Spinal cord (tissue), 10 donors: ENCODE measurements around the gene SOX9. TPM values are rescaled to one million over a fixed set of nuclear protein-coding genes. Genes with fewer than 3 reads are reported as not detected.
"Not testable (repeated sequence)": the region's sequence is repeated elsewhere in the genome, so short reads cannot be mapped to it uniquely, and the experiment has no call there.

ENCODE experiments used
- DNase-seq, 6 donors: peaks; one replicate each; pipeline versions ENCODE4 v3.0.0 to v3.0.0-alpha.2; 2013 to 2015; ENCODE audit warnings: low spot score in 6 of 6, low read depth in 4 of 6
- H3K27ac ChIP-seq: one replicate; pipeline ENCODE4 v1.5.1; 2013; ENCODE audit warnings: low read depth, low read length, control low read depth
- H3K27me3 ChIP-seq: one replicate; pipeline ENCODE4 v1.6.1; 2013; ENCODE audit warnings: low read length; ENCODE audit not compliant: control insufficient read depth, insufficient read depth
- H3K36me3 ChIP-seq: one replicate; pipeline ENCODE4 v1.6.1; 2013; ENCODE audit warnings: low read length; ENCODE audit not compliant: control insufficient read depth, insufficient read depth
- H3K4me1 ChIP-seq: one replicate; pipeline ENCODE4 v1.6.1; 2013; ENCODE audit warnings: low read length; ENCODE audit not compliant: control insufficient read depth, insufficient read depth
- H3K4me3 ChIP-seq: one replicate; pipeline ENCODE4 v1.5.1; 2013; ENCODE audit warnings: low read depth, low read length, control low read depth
- H3K9me3 ChIP-seq: one replicate; pipeline ENCODE4 v1.6.1; 2013; ENCODE audit warnings: low read length; ENCODE audit not compliant: control insufficient read depth, insufficient read depth
- WGBS: methylation state at CpG from one replicate; pipeline ENCODE4 v1.1.5; 2013; ENCODE audit warnings: missing lambda C conversion rate; ENCODE audit not compliant: insufficient coverage; 5-methylcytosine and 5-hydroxymethylcytosine counted together
- polyA plus RNA-seq, 2 donors: library from polyadenylated mRNA; unstranded; fragments of 120-200 nt; gene quantifications; one replicate each; pipeline ENCODE4 v1.2.1, GENCODE V29; 2013; ENCODE audit not compliant: insufficient read length in 2 of 2
- total RNA-seq, 2 donors: library from RNA; depleted of rRNA in 1 of 2; stranded (reverse); fragments of 120-200 nt in 1 of 2; fragments of >200 nt in 1 of 2; gene quantifications; one replicate each; pipeline versions ENCODE4 v1.2.3 to v1.2.4, GENCODE V29; 2013 to 2014
- donor health status: healthy.

SOX9 gene
- total and polyA plus RNA-seq, 4 donors: 19.7 to 101 (median 48.2) TPM

DNA sequence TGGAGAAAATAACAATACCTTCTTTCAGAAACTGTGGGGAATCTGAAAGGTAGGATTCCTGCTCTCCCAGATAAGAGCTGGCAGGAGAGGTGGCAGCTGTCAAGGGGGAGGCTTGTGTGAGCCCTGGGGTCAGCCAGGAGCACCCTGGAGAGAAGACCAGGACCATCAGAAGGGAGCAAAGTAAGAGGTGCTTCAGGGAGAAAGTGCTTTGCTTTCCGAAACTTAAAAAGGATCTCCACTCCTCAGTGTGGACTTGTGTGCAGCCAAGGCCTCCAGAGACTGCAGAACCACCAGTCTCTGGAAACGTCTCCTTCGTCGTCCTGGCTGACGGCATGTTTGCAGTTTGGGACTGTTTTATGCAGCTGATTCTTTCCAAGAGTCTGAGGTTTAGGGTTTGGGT, 13.7 kb upstream of the SOX9 start:
- WGBS: 43% methylated on average over 5 of the region's 5 CpGs
- no peaks in the 10 kb centered on the region for H3K9me3 ChIP-seq
- H3K36me3 ChIP-seq: no peaks in the 10 kb centered on the region
- H3K4me1 ChIP-seq: peaks cover 14% of the 10 kb centered on the region
- peaks cover 6% of the 10 kb centered on the region for H3K27me3 ChIP-seq
- H3K4me3 ChIP-seq: no peak overlapping the region
- H3K27ac ChIP-seq: no peak overlapping the region
- no peak for DNase-seq

DNA sequence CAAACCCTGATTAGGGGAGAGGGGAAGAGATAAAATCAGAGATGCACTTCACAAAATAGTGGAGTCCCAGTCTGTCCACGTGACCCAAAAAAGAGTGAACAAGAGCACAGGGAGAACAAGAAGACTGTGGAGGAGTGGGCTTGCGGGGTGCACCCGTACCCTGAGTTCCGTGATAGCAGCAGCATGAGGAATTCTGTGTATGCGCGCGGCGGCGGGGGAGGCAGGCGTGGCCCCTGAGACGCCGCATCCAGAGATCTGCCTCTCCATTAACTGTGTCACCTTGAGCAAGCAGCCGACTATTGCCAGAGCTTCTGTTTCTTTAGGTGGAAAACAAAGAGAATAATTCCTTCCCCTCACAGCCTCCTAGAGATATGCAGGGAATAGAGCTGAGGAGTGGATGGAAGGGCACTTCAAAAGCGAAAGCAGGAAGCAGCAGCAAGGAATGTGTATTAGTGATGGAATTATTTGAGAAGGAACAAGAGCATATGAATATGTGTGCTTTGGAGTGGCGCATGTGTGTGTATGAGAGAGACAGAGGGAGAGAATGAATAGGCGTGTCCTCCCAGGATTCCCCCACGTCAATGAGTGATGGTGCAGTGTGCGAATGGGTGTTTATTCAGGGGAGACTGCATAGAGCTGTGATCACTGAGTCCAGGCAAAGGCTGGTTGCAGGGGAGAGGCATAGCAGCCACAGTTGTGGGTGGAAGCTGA, 10.4 kb upstream of the SOX9 start:
- peak in 1 of 6 donors; percentile 7 for DNase-seq

GRCh38 chr17:72110942-72111318, 9.9 kb upstream of the SOX9 start:
- no peak for DNase-seq
- Histone ChIP-seq H3K27ac (no peak overlapping the region), H3K9me3 (no peaks in the 10 kb centered on the region), H3K4me1 (peaks cover 13% of the 10 kb centered on the region), H3K27me3 (peaks cover 17% of the 10 kb centered on the region), H3K4me3 (no peak overlapping the region), H3K36me3 (no peaks in the 10 kb centered on the region)
- no CpG with 5 or more reads among the region's 4 CpGs for WGBS

More for the DNA sequence above, 10.4 kb upstream of the SOX9 start:
- Histone ChIP-seq H3K27ac (no peak overlapping the region), H3K4me1 (peaks cover 8% of the 10 kb centered on the region), H3K27me3 (peaks cover 12% of the 10 kb centered on the region), H3K9me3 (no peaks in the 10 kb centered on the region), H3K36me3 (no peaks in the 10 kb centered on the region), H3K4me3 (no peak overlapping the region)
- 77% methylated on average over 13 of the region's 18 CpGs for WGBS

DNA sequence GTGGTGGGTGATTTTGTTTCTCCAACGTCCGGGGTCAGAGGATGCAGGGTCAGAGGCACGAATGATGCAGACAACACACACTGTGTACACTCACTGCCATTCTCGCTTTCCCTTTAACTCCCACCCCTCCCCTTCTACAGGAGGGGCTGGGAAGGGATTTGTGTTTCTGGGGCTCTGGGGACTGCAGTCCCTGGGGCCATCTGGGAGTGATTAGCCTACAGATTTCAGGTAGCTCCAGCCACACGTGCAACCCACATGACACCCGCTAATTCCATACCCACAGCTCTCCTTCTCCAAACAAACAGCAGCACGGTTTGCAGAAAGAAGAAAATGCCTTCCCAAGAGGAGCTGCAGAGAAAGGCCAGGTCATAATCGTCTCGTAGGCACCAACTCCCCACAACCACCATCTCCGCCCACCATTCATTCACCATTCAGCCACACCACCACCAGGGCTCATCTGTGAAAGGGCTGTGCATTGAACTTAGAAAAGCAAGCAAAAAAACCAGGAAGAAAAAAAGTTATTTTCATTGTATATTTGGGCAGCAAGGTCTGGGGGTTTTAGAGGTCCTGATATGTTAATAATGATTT, 9.4 kb upstream of the SOX9 start:
- Histone ChIP-seq H3K4me3 (no peak overlapping the region), H3K27ac (no peak overlapping the region), H3K36me3 (no peaks in the 10 kb centered on the region), H3K4me1 (peaks cover 17% of the 10 kb centered on the region), H3K9me3 (no peaks in the 10 kb centered on the region), H3K27me3 (peaks cover 22% of the 10 kb centered on the region)
- WGBS: 42% methylated on average over 3 of the region's 10 CpGs
- DNase-seq: no peak

DNA sequence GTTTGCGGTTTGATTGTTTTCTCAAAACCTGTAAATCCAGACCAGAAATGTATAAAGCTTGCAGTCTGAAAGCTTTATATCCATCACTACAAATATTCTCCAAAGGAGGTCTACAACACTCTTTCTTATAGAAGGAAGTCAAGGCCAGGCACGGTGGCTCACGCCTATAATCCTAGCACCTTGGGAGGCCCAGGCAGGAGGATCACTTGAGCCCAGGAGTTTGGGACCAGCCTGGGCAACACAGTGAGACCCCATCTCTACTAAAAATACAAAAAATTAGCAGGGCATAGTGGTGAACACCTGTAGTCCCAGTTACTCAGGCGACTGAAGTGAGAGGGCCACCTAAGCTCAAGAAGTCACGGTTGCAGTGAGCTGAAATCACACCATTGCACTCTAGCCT, 8.9 kb upstream of the SOX9 start:
- not testable (repeated sequence) for H3K4me3 ChIP-seq, H3K9me3 ChIP-seq, H3K36me3 ChIP-seq, DNase-seq, H3K27ac ChIP-seq
- 100% methylated on average over 4 of the region's 5 CpGs for WGBS
- H3K4me1 ChIP-seq: peaks cover 21% of the 10 kb centered on the region
- peaks cover 27% of the 10 kb centered on the region for H3K27me3 ChIP-seq

DNA sequence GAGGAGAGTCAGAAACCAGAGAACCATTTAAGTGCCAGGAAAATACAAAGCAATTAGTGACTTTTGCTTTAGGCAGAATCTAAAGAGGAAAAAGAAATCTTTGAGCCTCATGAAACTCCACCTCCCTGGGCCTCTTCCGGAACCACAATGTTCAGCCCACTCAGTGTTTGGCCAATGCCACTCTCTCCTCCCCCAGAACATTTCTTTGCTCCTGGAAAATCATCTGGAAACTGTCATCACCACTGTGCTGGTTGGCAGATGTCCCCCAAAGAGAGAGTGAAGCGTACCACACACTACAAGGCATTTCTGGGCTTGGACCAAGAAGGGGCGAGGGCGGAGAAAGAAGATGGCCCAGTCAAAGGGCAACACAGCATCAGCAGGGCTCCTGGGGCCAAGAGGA, 7.1 kb upstream of the SOX9 start:
- WGBS: 87% methylated on average over 4 of the region's 4 CpGs
- peaks cover 35% of the 10 kb centered on the region for H3K4me1 ChIP-seq
- no peaks in the 10 kb centered on the region for H3K36me3 ChIP-seq
- no peak overlapping the region for H3K4me3 ChIP-seq
- peaks cover 43% of the 10 kb centered on the region for H3K27me3 ChIP-seq
- DNase-seq: no peak
- no peak overlapping the region for H3K27ac ChIP-seq
- H3K9me3 ChIP-seq: no peaks in the 10 kb centered on the region

DNA sequence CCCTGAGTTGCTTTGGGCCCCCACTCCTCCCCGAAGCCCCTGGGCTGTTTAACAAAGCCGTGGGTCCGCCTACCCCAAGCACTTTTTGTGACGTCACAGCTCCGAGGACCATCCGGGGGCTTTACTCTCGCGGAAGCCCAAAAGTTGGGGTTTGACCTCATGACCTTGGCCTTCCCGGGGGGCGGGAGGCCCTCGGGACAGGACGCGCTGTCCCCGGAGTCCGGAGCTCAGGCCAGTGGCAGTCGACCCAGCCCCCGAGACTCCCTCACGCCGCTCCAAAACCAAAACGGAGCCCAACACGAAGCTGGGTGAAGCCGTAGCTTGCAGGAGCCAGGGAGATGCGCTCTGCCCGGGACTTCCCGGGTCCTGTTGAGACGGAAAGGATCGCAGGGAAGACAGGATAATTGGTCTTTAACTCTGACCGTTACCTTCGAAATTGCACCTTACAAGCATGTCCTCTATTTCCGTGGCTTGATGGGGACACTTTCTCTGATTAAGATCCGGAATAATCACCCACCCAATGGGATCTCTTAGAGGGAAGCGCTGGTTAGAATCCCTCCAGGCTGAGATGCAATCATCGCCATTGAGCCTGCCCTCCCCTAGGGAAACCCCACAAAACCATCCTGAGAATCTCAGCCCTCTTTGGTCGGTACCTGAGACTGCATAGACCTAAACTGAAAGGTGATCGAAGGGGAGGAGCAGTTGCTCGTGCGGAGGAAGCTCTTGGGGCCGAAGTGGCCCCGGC, 4.9 kb upstream of the SOX9 start:
- peaks cover 58% of the 10 kb centered on the region for H3K27me3 ChIP-seq
- H3K36me3 ChIP-seq: no peaks in the 10 kb centered on the region
- DNase-seq: peak in 4 of 6 donors; percentile 41 to 70 (median 64)
- H3K4me3 ChIP-seq: peak overlapping the region; percentile 49
- H3K9me3 ChIP-seq: no peaks in the 10 kb centered on the region
- peak overlapping the region; percentile 81 for H3K27ac ChIP-seq
- WGBS: 7% methylated on average over 29 of the region's 39 CpGs
- H3K4me1 ChIP-seq: peaks cover 43% of the 10 kb centered on the region

DNA sequence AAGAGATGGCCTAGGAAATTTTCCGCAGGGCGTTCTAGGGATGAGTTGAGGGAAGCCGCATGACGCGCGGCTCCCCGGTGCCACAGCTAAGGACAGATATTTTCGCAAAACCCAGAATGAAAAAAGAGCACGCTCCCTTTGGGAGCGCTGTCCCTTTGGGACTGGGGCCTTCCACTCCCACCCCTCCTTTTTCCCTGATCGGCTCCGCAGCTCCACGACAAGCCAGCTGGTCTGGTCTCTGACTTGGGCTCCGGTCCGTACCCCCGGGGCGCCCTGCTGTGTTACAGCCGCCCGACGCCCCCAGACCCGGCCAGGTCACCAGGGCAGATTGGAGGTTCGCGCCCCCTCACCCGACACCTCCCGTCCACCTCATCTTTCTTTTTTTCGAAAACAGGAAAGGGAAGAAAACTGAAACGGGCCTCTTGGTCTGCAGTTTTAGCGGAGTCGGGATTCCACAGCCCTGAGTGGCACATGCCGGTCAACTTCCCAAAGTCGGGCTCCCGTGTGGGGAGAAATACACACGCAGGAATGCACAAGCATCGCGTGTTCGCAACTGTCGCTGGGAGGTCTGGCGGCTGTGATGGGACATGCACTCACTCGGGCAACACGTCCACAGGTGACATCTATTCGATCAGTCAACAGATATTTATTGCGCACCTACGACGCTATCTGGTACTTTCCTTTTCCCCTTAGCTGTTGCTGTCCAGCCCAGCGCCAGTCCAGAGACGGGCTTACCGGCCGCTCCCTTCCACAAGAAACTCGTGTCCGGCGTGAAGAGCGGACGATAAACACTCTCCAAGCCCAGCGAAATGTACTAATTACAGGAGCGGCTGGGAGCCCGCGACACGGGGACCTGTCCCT, 3.9 kb upstream of the SOX9 start:
- Histone ChIP-seq H3K27me3 (peaks cover 63% of the 10 kb centered on the region), H3K4me3 (peak overlapping the region; percentile 49)

More for the DNA sequence above, 3.9 kb upstream of the SOX9 start:
- peaks cover 4% of the 10 kb centered on the region for H3K36me3 ChIP-seq
- peak overlapping the region; percentile 81 for H3K27ac ChIP-seq
- peak in 3 of 6 donors; percentile 41 to 67 (median 57) for DNase-seq
- WGBS: 5% methylated on average over 52 of the region's 58 CpGs
- H3K4me1 ChIP-seq: peaks cover 52% of the 10 kb centered on the region
- no peaks in the 10 kb centered on the region for H3K9me3 ChIP-seq
